Heart left ventricle (tissue), 16 donors: Measurements from ENCODE around the gene LARGE2. TPM values are rescaled to one million over a fixed set of nuclear protein-coding genes. Genes with fewer than 3 reads are reported as not detected.

Source experiments
- ATAC-seq, 4 donors: fragments of 200-7000 bp; cut with Tn5 transposase; one replicate each; pipeline ENCODE4 v1.9.1; 2020 to 2022; ENCODE audit warnings: moderate library complexity in 4 of 4, mild to moderate bottlenecking in 3 of 4, moderate number of reproducible peaks in 1 of 4
- DNase-seq, 5 donors: peaks; one replicate each; pipeline ENCODE4 v3.0.0-alpha.2; 2020
- H3K27ac ChIP-seq, 12 donors: fragments of 200-600 bp; sonication (generic) in 4 of 12; one replicate each; pipeline versions ENCODE4 v1.5.0 to v1.8.0; 2016 to 2022; ENCODE audit warnings: mild to moderate bottlenecking in 2 of 12
- H3K27me3 ChIP-seq, 9 donors: fragments of 200-600 bp; sonication (generic) in 2 of 9; one replicate each; pipeline versions ENCODE4 v1.5.1 to v1.8.0; 2016 to 2022; ENCODE audit warnings: mild to moderate bottlenecking in 3 of 9
- H3K36me3 ChIP-seq, 9 donors: fragments of 200-600 bp; sonication (generic) in 2 of 9; one replicate each; pipeline versions ENCODE4 v1.5.0 to v1.8.0; 2018 to 2022; ENCODE audit warnings: mild to moderate bottlenecking in 2 of 9
- H3K4me1 ChIP-seq, 12 donors: fragments of 200-600 bp; sonication (generic) in 4 of 12; one replicate each; pipeline versions ENCODE4 v1.5.0 to v1.8.0; 2016 to 2022; ENCODE audit warnings: mild to moderate bottlenecking in 3 of 12
- H3K4me3 ChIP-seq, 12 donors: fragments of 200-600 bp; sonication (generic) in 4 of 12; one replicate each; pipeline versions ENCODE4 v1.5.0 to v1.8.0; 2017 to 2022; ENCODE audit warnings: mild to moderate bottlenecking in 9 of 12, moderate library complexity in 4 of 12
- H3K9me3 ChIP-seq, 12 donors: fragments of 200-600 bp; sonication (generic) in 4 of 12; one replicate each; pipeline versions ENCODE4 v1.5.0 to v1.8.0; 2016 to 2022; ENCODE audit warnings: mild to moderate bottlenecking in 1 of 12
- POLR2A ChIP-seq, 2 donors: fragments of 450-650 bp; IDR thresholded peaks; one replicate each; pipeline ENCODE4 v1.6.1; 2017; ENCODE audit warnings: antibody characterized with exemption in 2 of 2, mild to moderate bottlenecking in 2 of 2, moderate library complexity in 2 of 2
- WGBS, 4 donors: extraction: QIAGEN DNeasy Blood & Tissue Kit in 2 of 4; methylation state at CpG; one replicate each; pipeline versions ENCODE4 v1.1.5 to v1.1.7; 2013 to 2018; 5-methylcytosine and 5-hydroxymethylcytosine counted together
- intact Hi-C, 10 donors: fragments of 100-400 bp; cut with DNase I; formaldehyde crosslinking; loops; one replicate each; pipeline versions ENCODE4 v1.11.1 to v1.14.2; 2022
- polyA plus RNA-seq, 2 donors: library from polyadenylated mRNA; stranded (reverse); fragments of 200-250 nt; gene quantifications; one replicate each; pipeline ENCODE4 v1.2.3, GENCODE V29; 2013
- total RNA-seq, 9 donors: library from RNA; depleted of rRNA in 2 of 9; stranded (reverse); fragments of >200 nt in 2 of 9; fragmentation: NEBNext Ultra II Directional in 3 of 9; extraction: Animal tissue kit (Norgen Biotek cat#: 25700) in 3 of 9; gene quantifications; one replicate each; pipeline versions ENCODE4 v1.1.0 to v1.2.4, GENCODE V29; 2016 to 2023
- TF ChIP-seq, protein P1 (sequence below), 12 donors: fragments of 200-600 bp; sonication (generic) in 4 of 12; IDR thresholded peaks; one replicate each; pipeline versions ENCODE4 v1.5.0 to v1.8.0; 2018 to 2022; ENCODE audit warnings: antibody characterized with exemption in 12 of 12, mild to moderate bottlenecking in 5 of 12
- donor health status: ischemic (EF 13 %, LVEDD 7.1; RV severe dilation, severe dysfunction).
- donor health status: healthy with polysubstance abuse.
- donor health status: DM: no; HTN: yes; CAD: no.
- donor health status: DM: no; HTN: no; CAD: no.
- donor health status: ischemic (EF 25% LVEDD 6.9; RV normal size, moderate dysfunction).
- donor health status: ischemic (EF 25% LVEDD 5.7; RV mildly dilated, moderate dysfunction).
- donor health status: healthy.
- donor health status: DM: yes; HTN: yes; CAD: no.
- donor health status: ischemic (EF 35%, LVEDD 5.7; RV mildly dilated, moderate dysfunction).
- donor health status: nonischemic (EF 11% LVEDD 7.7; RV severe dilation, severe dysfunction).
- donor health status: DM: yes; HTN: yes; CAD: no.
- donor health status: PGD.
- donor health status: ischemic (EF 29% LVEDD 5.4; RV normal size, mild dysfunction).
- donor health status: nonischemic (EF 23%, LVEDD 6.1; RV moderate dilation, normal function).

LARGE2 gene
- total and polyA plus RNA-seq, 11 donors = 0.17 to 0.88 TPM; not detected in 9

DNA sequence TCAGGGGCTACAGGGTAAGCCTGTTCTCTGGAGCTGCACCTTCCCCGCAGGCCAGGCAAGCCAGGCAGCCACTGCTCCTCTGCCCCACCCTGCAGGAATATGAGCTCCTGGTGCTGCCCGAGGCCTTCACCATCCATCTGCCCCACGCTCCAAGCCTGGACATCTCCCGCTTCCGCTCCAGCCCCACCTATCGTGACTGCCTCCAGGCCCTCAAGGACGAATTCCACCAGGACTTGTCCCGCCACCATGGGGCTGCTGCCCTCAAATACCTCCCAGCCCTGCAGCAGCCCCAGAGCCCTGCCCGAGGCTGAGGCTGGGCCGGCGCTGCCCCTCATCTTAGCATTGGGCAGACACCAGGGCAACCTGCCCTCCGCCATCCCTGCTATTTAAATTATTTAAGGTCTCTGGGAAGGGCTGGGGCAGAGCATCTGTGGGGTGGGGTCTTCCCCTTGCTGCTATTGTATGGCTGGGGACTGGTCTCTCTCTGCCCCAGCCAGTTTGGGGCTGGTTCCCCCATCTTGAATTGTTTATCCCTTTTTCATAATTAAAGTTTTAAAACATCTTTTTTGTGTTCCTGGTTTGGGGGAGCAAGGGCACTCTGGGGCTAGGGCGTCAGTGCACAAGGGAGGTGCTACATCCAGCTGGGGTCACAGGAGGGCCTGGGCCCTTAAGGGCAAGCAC, 6.2 kb downstream of the LARGE2 start:
- 71 to 82% (median 76%) methylated on average over 10 to 13 of the region's 13 CpGs for WGBS, 4 donors
- intact Hi-C loops = no loop called here
- no peak overlapping the region for H3K27ac ChIP-seq
- peaks cover 0 to 12% (median 0%) of the 10 kb centered on the region in 9 donors for H3K27me3 ChIP-seq
- H3K36me3 ChIP-seq = peaks cover 0 to 28% (median 21%) of the 10 kb centered on the region in 9 donors
- H3K4me1 ChIP-seq = peaks cover 0 to 27% (median 7%) of the 10 kb centered on the region in 12 donors
- H3K4me3 ChIP-seq = no peak overlapping the region
- ATAC-seq = no peak
- peak in 1 of 5 donors; percentile 46 for DNase-seq
- no peaks in the 10 kb centered on the region for H3K9me3 ChIP-seq
- TF ChIP-seq, protein P1, sequence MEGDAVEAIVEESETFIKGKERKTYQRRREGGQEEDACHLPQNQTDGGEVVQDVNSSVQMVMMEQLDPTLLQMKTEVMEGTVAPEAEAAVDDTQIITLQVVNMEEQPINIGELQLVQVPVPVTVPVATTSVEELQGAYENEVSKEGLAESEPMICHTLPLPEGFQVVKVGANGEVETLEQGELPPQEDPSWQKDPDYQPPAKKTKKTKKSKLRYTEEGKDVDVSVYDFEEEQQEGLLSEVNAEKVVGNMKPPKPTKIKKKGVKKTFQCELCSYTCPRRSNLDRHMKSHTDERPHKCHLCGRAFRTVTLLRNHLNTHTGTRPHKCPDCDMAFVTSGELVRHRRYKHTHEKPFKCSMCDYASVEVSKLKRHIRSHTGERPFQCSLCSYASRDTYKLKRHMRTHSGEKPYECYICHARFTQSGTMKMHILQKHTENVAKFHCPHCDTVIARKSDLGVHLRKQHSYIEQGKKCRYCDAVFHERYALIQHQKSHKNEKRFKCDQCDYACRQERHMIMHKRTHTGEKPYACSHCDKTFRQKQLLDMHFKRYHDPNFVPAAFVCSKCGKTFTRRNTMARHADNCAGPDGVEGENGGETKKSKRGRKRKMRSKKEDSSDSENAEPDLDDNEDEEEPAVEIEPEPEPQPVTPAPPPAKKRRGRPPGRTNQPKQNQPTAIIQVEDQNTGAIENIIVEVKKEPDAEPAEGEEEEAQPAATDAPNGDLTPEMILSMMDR (IDR thresholded peaks at IDR 0.05) = no peak
- no peak for TF ChIP-seq POLR2A (IDR thresholded peaks at IDR 0.05)

- peaks cover 0 to 37% (median 30%) of the 10 kb centered on the region in 9 donors for H3K36me3 ChIP-seq
- H3K4me1 ChIP-seq = peaks cover 0 to 28% (median 7%) of the 10 kb centered on the region in 12 donors
- WGBS, 4 donors = 74 to 81% (median 76%) methylated on average over 10 of the region's 10 CpGs
- no peak for ATAC-seq
- no peak for DNase-seq
- no peaks in the 10 kb centered on the region for H3K9me3 ChIP-seq
- peak overlapping the region in 1 of 12 donors; percentile 70 for H3K27ac ChIP-seq
- no peak overlapping the region for H3K4me3 ChIP-seq
- H3K27me3 ChIP-seq = peaks cover 0 to 4% (median 0%) of the 10 kb centered on the region in 9 donors
- TF ChIP-seq POLR2A (IDR thresholded peaks at IDR 0.05) = no peak
- TF ChIP-seq, protein P1 (IDR thresholded peaks at IDR 0.05) = no peak
- intact Hi-C loops = no loop called here
Observed at GRCh38 chr11:45929486-45930030, 7.1 kb downstream of the LARGE2 start.

DNA sequence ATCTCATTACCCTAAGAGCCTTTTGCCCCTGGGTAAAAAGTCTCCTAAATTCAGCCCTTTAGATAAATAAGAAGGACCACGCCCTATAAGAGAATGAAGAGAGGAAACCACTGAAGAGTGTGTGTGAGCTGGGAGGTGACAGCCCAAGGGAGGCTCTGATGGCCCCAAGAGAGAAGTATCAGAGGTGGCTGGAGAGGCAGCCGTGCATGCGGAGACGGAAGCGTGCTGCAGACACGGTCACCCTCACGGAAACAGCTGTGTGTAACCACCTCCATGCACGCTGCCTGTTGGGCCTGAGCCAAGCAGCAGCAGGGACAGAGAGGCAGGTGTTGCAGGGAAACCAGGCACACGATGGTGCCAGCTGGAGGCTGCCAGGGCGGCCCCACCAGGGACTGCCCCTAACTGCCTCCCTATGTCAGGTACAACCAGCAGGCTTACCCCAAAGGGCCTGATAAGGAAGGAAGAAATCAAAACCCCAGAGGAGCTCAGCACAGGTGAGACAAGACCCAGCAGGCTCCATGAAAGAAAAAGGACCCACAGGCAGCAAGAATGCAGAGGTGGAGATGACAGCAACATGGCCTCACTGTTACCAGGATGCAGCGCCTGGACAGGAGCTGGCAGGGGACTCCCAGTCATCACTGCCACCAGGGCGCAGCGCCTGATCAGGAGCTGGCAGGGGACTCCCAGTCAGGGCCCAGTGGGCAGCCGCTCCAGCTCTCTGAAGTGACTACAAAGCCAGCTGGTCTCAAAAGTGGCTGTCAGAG, 7.8 kb downstream of the LARGE2 start:
- no peak overlapping the region for H3K4me3 ChIP-seq
- H3K4me1 ChIP-seq = peaks cover 0 to 28% (median 7%) of the 10 kb centered on the region in 12 donors
- peak overlapping the region in 2 of 12 donors; percentile 44 to 70 for H3K27ac ChIP-seq
- H3K9me3 ChIP-seq = no peaks in the 10 kb centered on the region
- intact Hi-C loops = no loop called here
- DNase-seq (peak in 4 of 5 donors; percentile 42 to 73 (median 58)), ATAC-seq (peak; percentile 72 to 86 (median 77))
- no peak for TF ChIP-seq POLR2A (IDR thresholded peaks at IDR 0.05)
- TF ChIP-seq, protein P1 (IDR thresholded peaks at IDR 0.05) = peak in 1 of 12 donors; percentile 7
- 57 to 70% (median 60%) methylated on average over 13 to 14 of the region's 14 CpGs for WGBS, 4 donors
- H3K27me3 ChIP-seq = peaks cover 0 to 4% (median 0%) of the 10 kb centered on the region in 9 donors
- peaks cover 0 to 43% (median 37%) of the 10 kb centered on the region in 9 donors for H3K36me3 ChIP-seq
